DOHH2 (cell line): ENCODE measurements around the gene SOST.

Experiments
- EZH2phosphoT487 ChIP-seq: fragments of 200-600 bp; sonication (generic); IDR thresholded peaks from 2 replicates; pipeline ENCODE4 v1.6.1; 2017; ENCODE audit warnings: borderline replicate concordance, mild to moderate bottlenecking, antibody characterized with exemption, low read length, moderate library complexity, mixed read lengths
- TF ChIP-seq, protein P1 (sequence below): fragments of 200-600 bp; sonication (generic); IDR thresholded peaks from one replicate; pipeline ENCODE4 v1.5.1; 2014; ENCODE audit warnings: antibody characterized with exemption, mild to moderate bottlenecking, low read depth, low read length; ENCODE audit not compliant: poor library complexity, severe bottlenecking

DNA sequence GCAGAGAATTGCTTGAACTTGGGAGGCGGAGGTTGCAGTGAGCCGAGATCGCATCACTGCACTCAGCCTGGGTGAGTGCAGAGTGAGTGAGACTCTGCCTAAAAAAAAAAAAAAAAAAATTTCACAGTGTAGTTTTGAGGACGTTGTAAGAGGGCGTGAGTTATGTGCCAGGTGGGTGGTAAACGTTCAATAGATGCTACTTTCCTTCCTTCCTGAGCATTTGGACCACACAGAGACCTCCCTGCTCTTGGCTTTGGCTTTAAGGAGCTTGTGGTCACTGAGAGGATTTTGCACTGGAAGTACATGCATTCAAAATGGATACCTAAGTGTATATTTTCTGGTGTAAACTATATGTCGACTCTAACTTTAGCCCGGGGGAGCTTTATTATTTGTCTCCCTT, 30.5 kb downstream of the SOST start:
- TF ChIP-seq, protein P1, sequence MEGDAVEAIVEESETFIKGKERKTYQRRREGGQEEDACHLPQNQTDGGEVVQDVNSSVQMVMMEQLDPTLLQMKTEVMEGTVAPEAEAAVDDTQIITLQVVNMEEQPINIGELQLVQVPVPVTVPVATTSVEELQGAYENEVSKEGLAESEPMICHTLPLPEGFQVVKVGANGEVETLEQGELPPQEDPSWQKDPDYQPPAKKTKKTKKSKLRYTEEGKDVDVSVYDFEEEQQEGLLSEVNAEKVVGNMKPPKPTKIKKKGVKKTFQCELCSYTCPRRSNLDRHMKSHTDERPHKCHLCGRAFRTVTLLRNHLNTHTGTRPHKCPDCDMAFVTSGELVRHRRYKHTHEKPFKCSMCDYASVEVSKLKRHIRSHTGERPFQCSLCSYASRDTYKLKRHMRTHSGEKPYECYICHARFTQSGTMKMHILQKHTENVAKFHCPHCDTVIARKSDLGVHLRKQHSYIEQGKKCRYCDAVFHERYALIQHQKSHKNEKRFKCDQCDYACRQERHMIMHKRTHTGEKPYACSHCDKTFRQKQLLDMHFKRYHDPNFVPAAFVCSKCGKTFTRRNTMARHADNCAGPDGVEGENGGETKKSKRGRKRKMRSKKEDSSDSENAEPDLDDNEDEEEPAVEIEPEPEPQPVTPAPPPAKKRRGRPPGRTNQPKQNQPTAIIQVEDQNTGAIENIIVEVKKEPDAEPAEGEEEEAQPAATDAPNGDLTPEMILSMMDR: no peak
- TF ChIP-seq EZH2phosphoT487: no peak
